CD4-positive, alpha-beta T cell treated with Interleukin-17A for 1 hour (primary cell): ENCODE measurements around the gene ANO7.

Experiments used
- DNase-seq: peaks from one replicate; pipeline ENCODE4 v3.0.0-alpha.2; 2020

The ANO7 gene

GRCh38 chr2:241229563-241230401, 41.3 kb downstream of the ANO7 start:
- DNase-seq, result no peak

- no peak for DNase-seq
Measured at GRCh38 chr2:241230435-241230834, 42.0 kb downstream of the ANO7 start.

GRCh38 chr2:241232736-241233575, 44.5 kb downstream of the ANO7 start:
- DNase-seq, result no peak

- DNase-seq, result no peak
Measured at GRCh38 chr2:241234066-241234790, 45.8 kb downstream of the ANO7 start.

GRCh38 chr2:241234962-241235740, 46.7 kb downstream of the ANO7 start:
- no peak for DNase-seq

GRCh38 chr2:241235859-241236593, 47.5 kb downstream of the ANO7 start:
- no peak for DNase-seq

- DNase-seq, result no peak
Measured at GRCh38 chr2:241237047-241237446, 48.6 kb downstream of the ANO7 start.

GRCh38 chr2:241237949-241238371, 49.5 kb downstream of the ANO7 start:
- no peak for DNase-seq

GRCh38 chr2:241238693-241239198, 50.3 kb downstream of the ANO7 start:
- no peak for DNase-seq

- DNase-seq, result no peak
Measured at GRCh38 chr2:241239552-241240202, 51.2 kb downstream of the ANO7 start.

- no peak for DNase-seq
Measured at GRCh38 chr2:241240320-241241004, 52.0 kb downstream of the ANO7 start.

- no peak for DNase-seq
Measured at GRCh38 chr2:241241669-241242068, 53.2 kb downstream of the ANO7 start.

GRCh38 chr2:241242306-241242705, 53.8 kb downstream of the ANO7 start:
- DNase-seq, result no peak

- DNase-seq, result no peak
Measured at GRCh38 chr2:241244368-241244767, 55.9 kb downstream of the ANO7 start.

GRCh38 chr2:241248289-241248688, 59.8 kb downstream of the ANO7 start:
- DNase-seq, result no peak

GRCh38 chr2:241248897-241249296, 60.4 kb downstream of the ANO7 start:
- DNase-seq, result no peak

GRCh38 chr2:241249654-241250053, 61.2 kb downstream of the ANO7 start:
- no peak for DNase-seq

GRCh38 chr2:241252778-241253475, 64.5 kb downstream of the ANO7 start:
- DNase-seq, result no peak

- no peak for DNase-seq
Measured at GRCh38 chr2:241254904-241255351, 66.5 kb downstream of the ANO7 start.
